B cell (primary cell): ENCODE data around the gene GRPEL1. TPM values are rescaled to one million over a fixed set of nuclear protein-coding genes. Genes with fewer than 3 reads are reported as not detected.

Source experiments
- ATAC-seq: fragments of 200-7000 bp; cut with Tn5 transposase; one replicate; pipeline ENCODE4 v1.10.0; 2021; ENCODE audit warnings: low read depth, mild to moderate bottlenecking, moderate number of reproducible peaks, moderate library complexity
- CTCF ChIA-PET: fragments of 350-600 bp; sonication (Branson Sonifier 250); formaldehyde crosslinking; loops from one replicate; lab custom pipeline; 2021; ENCODE audit warnings: antibody characterized with exemption, inconsistent platforms; lab: Charles Lee
- POLR2A ChIA-PET: fragments of 350-600 bp; sonication (Branson Sonifier 250); formaldehyde crosslinking; loops from one replicate; lab custom pipeline; 2021; ENCODE audit warnings: antibody characterized with exemption; lab: Charles Lee
- DNase-seq: peaks from one replicate; pipeline ENCODE4 v3.0.0; 2013
- H2AFZ ChIP-seq: 2 replicates; pipeline ENCODE4 v1.6.1; 2012; ENCODE audit warnings: mild to moderate bottlenecking, low read depth, low read length; ENCODE audit not compliant: insufficient read depth, poor library complexity, severe bottlenecking
- H3K27ac ChIP-seq, 2 donors: 1 replicate in 1 of 2; 2 replicates in 1 of 2; pipeline ENCODE4 v1.5.1; 2012 to 2013; ENCODE audit warnings: low read length in 2 of 2, mild to moderate bottlenecking in 2 of 2, moderate library complexity in 1 of 2
- H3K27me3 ChIP-seq, 4 experiments: fragments of 200-600 bp in 1 of 4; sonication (generic) in 1 of 4; replicated peaks in 1 of 4; 1 replicate in 2 of 4; 2 replicates in 2 of 4; pipeline versions ENCODE4 v1.6.1 to v1.7.0; 2013 to 2016; ENCODE audit warnings: low read length in 3 of 4, mild to moderate bottlenecking in 2 of 4, mixed read lengths in 1 of 4, moderate library complexity in 1 of 4; ENCODE audit not compliant: insufficient read depth in 4 of 4, control insufficient read depth in 3 of 4; ENCODE audit errors: control extremely low read depth in 1 of 4
- H3K36me3 ChIP-seq, 2 experiments: replicated peaks in 1 of 2; 1 replicate in 1 of 2; 2 replicates in 1 of 2; pipeline versions ENCODE4 v1.6.1 to v1.7.1; 2013; ENCODE audit warnings: low read length in 1 of 2; ENCODE audit not compliant: insufficient read depth in 2 of 2, control insufficient read depth in 1 of 2; ENCODE audit errors: control extremely low read depth in 1 of 2, extremely low read depth in 1 of 2
- H3K4me1 ChIP-seq, 2 donors: fragments of 200-600 bp in 1 of 2; sonication (generic) in 1 of 2; 1 replicate in 1 of 2; 2 replicates in 1 of 2; pipeline versions ENCODE4 v1.5.1 to v1.6.1; 2013 to 2017; ENCODE audit warnings: low read length in 2 of 2; ENCODE audit not compliant: control insufficient read depth in 2 of 2, insufficient read depth in 2 of 2
- H3K4me2 ChIP-seq: replicated peaks from 2 replicates; pipeline ENCODE3; 2012; ENCODE audit warnings: mild to moderate bottlenecking, low read depth, low read length; ENCODE audit not compliant: poor library complexity, severe bottlenecking
- H3K4me3 ChIP-seq, 5 experiments: fragments of 200-600 bp in 1 of 5; sonication (generic) in 1 of 5; 1 replicate in 3 of 5; 2 replicates in 2 of 5; pipeline versions ENCODE4 v1.5.1 to v1.7.0; 2011 to 2016; ENCODE audit warnings: low read length in 4 of 5, mild to moderate bottlenecking in 4 of 5, low read depth in 2 of 5, control low read depth in 1 of 5, moderate library complexity in 1 of 5; ENCODE audit not compliant: insufficient read depth in 1 of 5; ENCODE audit errors: control extremely low read depth in 1 of 5, extremely low read depth in 1 of 5
- H3K79me2 ChIP-seq: fragments of 200-600 bp; sonication (generic); one replicate; pipeline ENCODE4 v1.6.0; 2016; ENCODE audit warnings: low read length; ENCODE audit not compliant: control insufficient read depth, insufficient read depth
- H3K9ac ChIP-seq: fragments of 200-600 bp; sonication (generic); 2 replicates; pipeline ENCODE4 v1.6.1; 2017; ENCODE audit warnings: mild to moderate bottlenecking, low read length, moderate library complexity
- H3K9me3 ChIP-seq, 3 donors: one replicate each; pipeline versions ENCODE4 v1.6.1 to v1.7.1; 2013; ENCODE audit warnings: low read length in 2 of 3; ENCODE audit not compliant: control insufficient read depth in 2 of 3, insufficient read depth in 1 of 3; ENCODE audit errors: control extremely low read depth in 1 of 3
- H4K20me1 ChIP-seq: 2 replicates; pipeline ENCODE4 v1.6.0; 2012; ENCODE audit warnings: mild to moderate bottlenecking, low read length; ENCODE audit not compliant: insufficient read depth, control insufficient read depth, poor library complexity, severe bottlenecking
- H3K27ac Mint-ChIP-seq: one replicate; pipeline ENCODE4 v1.8.0; 2021; ENCODE audit warnings: mixed read lengths
- H3K27me3 Mint-ChIP-seq: one replicate; pipeline ENCODE4 v1.8.0; 2021; ENCODE audit warnings: mixed read lengths
- H3K4me1 Mint-ChIP-seq: one replicate; pipeline ENCODE4 v1.8.0; 2021; ENCODE audit warnings: mixed read lengths
- H3K4me3 Mint-ChIP-seq: one replicate; pipeline ENCODE4 v1.8.0; 2021; ENCODE audit warnings: mixed read lengths
- H3K9me3 Mint-ChIP-seq: one replicate; pipeline ENCODE4 v1.8.0; 2022; ENCODE audit warnings: mixed read lengths; ENCODE audit not compliant: insufficient read depth
- CTCF ChIP-seq: fragments of 200-600 bp; IDR thresholded peaks from one replicate; pipeline ENCODE4 v1.8.0; 2022; ENCODE audit warnings: antibody characterized with exemption, mild to moderate bottlenecking
- EZH2 ChIP-seq: IDR thresholded peaks from 2 replicates; pipeline ENCODE4 v1.6.1; 2012; ENCODE audit warnings: borderline replicate concordance, low read depth, mild to moderate bottlenecking, moderate library complexity, low read length; ENCODE audit not compliant: insufficient read depth, poor library complexity, severe bottlenecking
- WGBS: methylation state at CpG from one replicate; pipeline ENCODE4 v1.1.5; 2013; ENCODE audit warnings: missing lambda C conversion rate; ENCODE audit not compliant: insufficient coverage; 5-methylcytosine and 5-hydroxymethylcytosine counted together
- intact Hi-C: fragments of 100-400 bp; cut with micrococcal nuclease; formaldehyde crosslinking; loops from one replicate; pipeline ENCODE4 v1.10.0; 2022
- polyA plus RNA-seq: library from polyadenylated mRNA; depleted of rRNA; stranded (reverse); fragments of >200 nt; gene quantifications from 2 replicates; pipeline ENCODE4 v1.2.3, GENCODE V29; 2012
- total RNA-seq, 2 donors: library from RNA; stranded (reverse); fragments of 120-200 nt in 1 of 2; gene quantifications; 1 replicate in 1 of 2; 2 replicates in 1 of 2; pipeline versions ENCODE4 v1.2.3 to v1.2.4, GENCODE V29; 2013 to 2022

The GRPEL1 gene
- total and polyA plus RNA-seq, 2 donors (not counting 1 experiment from before 2014, with no cell fraction given), result 15.0 to 26.0 TPM

GRCh38 chr4:7013175-7013574 lies 54.7 kb downstream of the GRPEL1 start:
- H3K36me3 ChIP-seq, result peaks cover 1 to 63% of the 10 kb centered on the region in 2 experiments

More at GRCh38 chr4:7013175-7013574, 54.7 kb downstream of the GRPEL1 start:
- H3K27ac ChIP-seq, result peak overlapping the region in 1 of 2 donors; percentile 23
- no peak overlapping the region for H3K9ac ChIP-seq
- intact Hi-C loops, result loop anchor here (5.0 kb wide), 1 partner anchor 41 kb away; no protein-coding TSS in a partner anchor
- ChIA-PET CTCF (interaction anchor here (1.0 to 1.3 kb wide), 4 partner anchors 10 to 102 kb away, joined by 3 to 6 read pairs (median 3); partner anchors contain the start of gene TADA2B), POLR2A (interaction anchor here (1.1 to 1.6 kb wide), 2 partner anchors 26 to 30 kb away, joined by 3 to 9 read pairs; partner anchors contain the start of gene TADA2B)
- TF ChIP-seq CTCF, result no peak
- no peak for TF ChIP-seq EZH2
- H3K4me3 ChIP-seq, result no peak overlapping the region
- ATAC-seq (peak; percentile 75), DNase-seq (peak; percentile 47)
- no peak overlapping the region for H2AFZ ChIP-seq
- H3K4me2 ChIP-seq, result no peak overlapping the region
- H3K9me3 ChIP-seq, result no peaks in the 10 kb centered on the region
- peaks cover 14% of the 10 kb centered on the region for H4K20me1 ChIP-seq
- H3K27me3 ChIP-seq, result no peaks in the 10 kb centered on the region
- Mint-ChIP-seq H3K4me3 (peak overlapping the region; percentile 52), H3K27me3 (no peaks in the 10 kb centered on the region), H3K9me3 (peaks cover 2% of the 10 kb centered on the region), H3K27ac (peak overlapping the region; percentile 84), H3K4me1 (peaks cover 23% of the 10 kb centered on the region)
- H3K79me2 ChIP-seq, result peaks cover 37% of the 10 kb centered on the region
- peaks cover 13 to 18% of the 10 kb centered on the region in 2 donors for H3K4me1 ChIP-seq
- WGBS, result 52% methylated on average over 11 of the region's 11 CpGs
